ENCODE results near the gene ADGRL3.

DNA sequence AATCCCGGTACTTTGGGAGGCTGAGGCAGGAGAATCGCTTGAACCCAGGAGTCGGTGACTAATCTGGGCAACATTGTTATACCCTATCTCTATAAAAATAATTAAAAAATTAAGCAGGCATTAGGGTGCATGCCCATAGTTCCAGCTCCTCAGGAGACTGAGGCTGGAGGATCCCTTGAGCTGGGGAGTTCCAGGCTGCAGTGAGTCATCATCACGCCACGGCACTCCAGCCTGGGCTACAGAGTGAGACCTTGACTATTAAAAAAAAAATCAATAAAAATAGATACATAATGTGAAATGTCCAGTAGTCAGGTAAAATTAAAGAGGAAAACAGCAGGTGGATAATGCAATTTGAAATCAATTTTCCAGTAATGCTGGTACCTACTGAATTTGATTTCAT is 14.6 kb downstream of the ADGRL3 start:
- TF ChIP-seq POLR2A (IDR thresholded peaks at IDR 0.05) (no peak), CTCF (IDR thresholded peaks at IDR 0.05) (no peak), POLR2AphosphoS5 (IDR thresholded peaks at IDR 0.05) (no peak), EP300 (IDR thresholded peaks at IDR 0.05) (no peak)

Data from suprapubic skin (tissue), 4 donors.